SK-N-SH (cell line): Measurements from ENCODE around the gene KCTD17. TPM values are rescaled to one million over a fixed set of nuclear protein-coding genes. Genes with fewer than 3 reads are reported as not detected.

Experiments
- CTCF ChIA-PET: fragments of 300-600, 350-600 bp; formaldehyde crosslinking; extraction: SDS; loops from one replicate; lab custom pipeline; 2021; lab: Yijun Ruan, JAX
- POLR2A ChIA-PET: fragments of 350-600 bp; sonication (Branson Sonifier 250); formaldehyde crosslinking; extraction: SDS; loops from one replicate; lab custom pipeline; 2020; ENCODE audit warnings: antibody characterized with exemption, inconsistent platforms; lab: Yijun Ruan, JAX
- DNase-seq: peaks from one replicate; pipeline ENCODE4 v3.0.0; 2012
- H2AFZ ChIP-seq: fragments of 200-600 bp; sonication (generic); 2 replicates; pipeline ENCODE4 v1.8.1; 2016; ENCODE audit warnings: antibody characterized with exemption, mild to moderate bottlenecking, low read depth
- H3F3A ChIP-seq: fragments of 200-600 bp; sonication (generic); replicated peaks from 2 replicates; pipeline ENCODE3; 2016; ENCODE audit warnings: antibody characterized with exemption, mild to moderate bottlenecking; ENCODE audit not compliant: insufficient read depth
- H3K27ac ChIP-seq, 2 experiments: fragments of 200-500 bp in 1 of 2; fragments of 200-600 bp in 1 of 2; sonication (Bioruptor generic) in 1 of 2; sonication (generic), shearing (Covaris generic) in 1 of 2; 2 replicates each; pipeline versions ENCODE4 v1.5.1 to v1.6.1; 2014 to 2016; ENCODE audit warnings: low read depth in 2 of 2, inconsistent platforms in 1 of 2, low read length in 1 of 2, mild to moderate bottlenecking in 1 of 2, mixed read lengths in 1 of 2
- H3K27me3 ChIP-seq: fragments of 200-600 bp; sonication (generic), shearing (Covaris generic); 2 replicates; pipeline ENCODE4 v1.6.1; 2016; ENCODE audit warnings: mixed run types; ENCODE audit not compliant: insufficient read depth
- H3K36me3 ChIP-seq, 2 experiments: fragments of 200-500 bp in 1 of 2; fragments of 200-600 bp in 1 of 2; sonication (Bioruptor generic) in 1 of 2; sonication (generic) in 1 of 2; replicated peaks in 1 of 2; 2 replicates each; pipeline versions ENCODE3 to v1.5.1; 2014 to 2016; ENCODE audit warnings: low read length in 1 of 2, mild to moderate bottlenecking in 1 of 2; ENCODE audit not compliant: insufficient read depth in 2 of 2, control insufficient read depth in 1 of 2
- H3K4me1 ChIP-seq, 2 experiments: fragments of 200-500 bp in 1 of 2; fragments of 200-600 bp in 1 of 2; sonication (Bioruptor generic) in 1 of 2; sonication (generic), shearing (Covaris generic) in 1 of 2; 2 replicates each; pipeline versions ENCODE4 v1.5.1 to v1.6.1; 2014 to 2016; ENCODE audit warnings: low read depth in 1 of 2, low read length in 1 of 2, mixed run types in 1 of 2; ENCODE audit not compliant: insufficient read depth in 2 of 2, control insufficient read depth in 1 of 2
- H3K4me2 ChIP-seq: fragments of 200-600 bp; sonication (generic), shearing (Covaris generic); 2 replicates; pipeline ENCODE4 v1.6.1; 2017; ENCODE audit warnings: mixed run types
- H3K4me3 ChIP-seq, 2 experiments: fragments of 200-500 bp in 1 of 2; fragments of 200-600 bp in 1 of 2; sonication (Bioruptor generic) in 1 of 2; sonication (generic), shearing (Covaris generic) in 1 of 2; 2 replicates each; pipeline versions ENCODE4 v1.5.1 to v1.8.1; 2014 to 2016; ENCODE audit warnings: low read depth in 2 of 2, inconsistent platforms in 1 of 2, low read length in 1 of 2, mild to moderate bottlenecking in 1 of 2, mixed read lengths in 1 of 2, moderate library complexity in 1 of 2
- H3K79me2 ChIP-seq: fragments of 200-600 bp; sonication (generic); 2 replicates; pipeline ENCODE4 v1.8.1; 2017; ENCODE audit warnings: mild to moderate bottlenecking; ENCODE audit not compliant: insufficient read depth
- H3K9ac ChIP-seq: fragments of 200-600 bp; sonication (generic); 2 replicates; pipeline ENCODE4 v1.6.1; 2017; ENCODE audit warnings: mixed run types
- H3K9me2 ChIP-seq: fragments of 200-600 bp; sonication (generic); 2 replicates; pipeline ENCODE4 v1.6.1; 2017; ENCODE audit warnings: mixed run types
- H3K9me3 ChIP-seq: fragments of 200-600 bp; sonication (generic); 2 replicates; pipeline ENCODE4 v1.6.1; 2017; ENCODE audit warnings: mixed run types, mild to moderate bottlenecking, moderate library complexity
- H4K20me1 ChIP-seq: fragments of 200-600 bp; sonication (generic); 2 replicates; pipeline ENCODE4 v1.6.1; 2017; ENCODE audit warnings: mild to moderate bottlenecking, mixed run types; ENCODE audit not compliant: insufficient read depth
- ELF1 ChIP-seq: IDR thresholded peaks from 2 replicates; pipeline ENCODE4 v1.4.0; 2012
- EP300 ChIP-seq, 2 experiments: IDR thresholded peaks; 2 replicates each; pipeline versions ENCODE4 v1.4.0 to v1.6.1; 2012; ENCODE audit warnings: borderline replicate concordance in 1 of 2, low read depth in 1 of 2, low read length in 1 of 2
- FOSL2 ChIP-seq: IDR thresholded peaks from 2 replicates; pipeline ENCODE4 v1.4.0; 2012; ENCODE audit warnings: low read depth, mild to moderate bottlenecking, moderate library complexity, borderline replicate concordance
- FOXJ3 ChIP-seq: sonication (generic); formaldehyde crosslinking; IDR thresholded peaks from 2 replicates; pipeline ENCODE4 v1.5.1; 2020; ENCODE audit warnings: mild to moderate bottlenecking, missing genetic modification reagents
- FOXM1 ChIP-seq: IDR thresholded peaks from 2 replicates; pipeline ENCODE4 v1.4.0; 2012; ENCODE audit warnings: low read depth, mild to moderate bottlenecking
- MXI1 ChIP-seq: IDR thresholded peaks from 2 replicates; pipeline ENCODE4 v1.6.1; 2012; ENCODE audit warnings: mild to moderate bottlenecking, low read depth, low read length, improper control_type of control experiment
- NRF1 ChIP-seq: IDR thresholded peaks from 2 replicates; pipeline ENCODE4 v1.6.1; 2012; ENCODE audit warnings: low read depth, mild to moderate bottlenecking, low read length
- PBX3 ChIP-seq: IDR thresholded peaks from 2 replicates; pipeline ENCODE4; 2012
- RAD21 ChIP-seq: IDR thresholded peaks from 2 replicates; pipeline ENCODE4 v1.6.1; 2012; ENCODE audit warnings: mild to moderate bottlenecking, low read length
- REST ChIP-seq: IDR thresholded peaks from 2 replicates; pipeline ENCODE4 v1.6.1; 2012; ENCODE audit warnings: mild to moderate bottlenecking, low read depth, low read length, moderate library complexity
- TCF12 ChIP-seq: IDR thresholded peaks from 2 replicates; pipeline ENCODE4 v1.4.0; 2012
- YY1 ChIP-seq: IDR thresholded peaks from 2 replicates; pipeline ENCODE4 v1.4.0; 2012; ENCODE audit warnings: low read depth, mild to moderate bottlenecking
- ZBTB33 ChIP-seq: IDR thresholded peaks from 2 replicates; pipeline ENCODE4 v1.4.0; 2012; ENCODE audit warnings: low read depth, borderline replicate concordance
- WGBS: methylation state at CpG from one replicate; pipeline ENCODE4 v1.1.6; 2017; ENCODE audit warnings: low lambda C conversion rate; 5-methylcytosine and 5-hydroxymethylcytosine counted together
- polyA plus RNA-seq, 3 experiments: library from polyadenylated mRNA; depleted of rRNA; stranded (reverse); fragments of >200 nt; gene quantifications; 2 replicates each; pipeline ENCODE4 v1.2.3, GENCODE V29; 2012

KCTD17 gene
- polyA plus RNA-seq, 1 of the 3 experiments (the other 2 are of a cell fraction): 57.8 TPM

GRCh38 chr22:37088108-37088605 lies 36.6 kb downstream of the KCTD17 start:
- Histone ChIP-seq H3K4me3 (no peak overlapping the region), H4K20me1 (no peaks in the 10 kb centered on the region), H3K27me3 (no peaks in the 10 kb centered on the region), H3K27ac (no peak overlapping the region), H3K9me2 (no peaks in the 10 kb centered on the region), H2AFZ (no peak overlapping the region), H3K79me2 (no peaks in the 10 kb centered on the region), H3K4me2 (no peak overlapping the region), H3F3A (no peaks in the 10 kb centered on the region), H3K36me3 (no peaks in the 10 kb centered on the region), H3K9me3 (no peaks in the 10 kb centered on the region), H3K4me1 (peaks cover 0 to 7% of the 10 kb centered on the region in 2 experiments; a peak in 1 of 4 replicates), H3K9ac (no peak overlapping the region)
- ChIA-PET CTCF (interaction anchor here (1.0 to 1.7 kb wide), 3 partner anchors 10 to 111 kb away, joined by 3 to 7 read pairs (median 3); no protein-coding TSS in a partner anchor), POLR2A (no interaction called here)
- TF ChIP-seq TCF12 (no peak), FOSL2 (no peak), RAD21 (no peak), PBX3 (no peak), ZBTB33 (no peak), MXI1 (no peak), NRF1 (no peak), FOXM1 (no peak), YY1 (no peak), REST (no peak), ELF1 (no peak), FOXJ3 (CRISPR knock-in tag) (no peak), EP300 (IDR thresholded peaks at IDR 0.05; ENCODE audit: borderline replicate concordance in 1 of 2, low read depth in 1 of 2, low read length in 1 of 2) (no peak)
- 50% methylated on average over 3 of the region's 6 CpGs for WGBS
- no peak for DNase-seq
